BLaER1 (cell line): ENCODE data around the gene SHROOM4.

Experiments used
- H3K27ac ChIP-seq: shearing (Covaris generic); formaldehyde crosslinking; 2 replicates; pipeline ENCODE4 v1.8.1; 2022
- H3K27me3 ChIP-seq: shearing (Covaris generic); formaldehyde crosslinking; 2 replicates; pipeline ENCODE4 v1.8.1; 2022
- H3K36me3 ChIP-seq: shearing (Covaris generic); formaldehyde crosslinking; 2 replicates; pipeline ENCODE4 v1.8.1; 2022
- H3K4me1 ChIP-seq: shearing (Covaris generic); formaldehyde crosslinking; 2 replicates; pipeline ENCODE4 v1.8.1; 2022
- H3K4me2 ChIP-seq: shearing (Covaris generic); formaldehyde crosslinking; 2 replicates; pipeline ENCODE4 v1.8.1; 2022
- H3K4me3 ChIP-seq: shearing (Covaris generic); formaldehyde crosslinking; 2 replicates; pipeline ENCODE4 v1.8.1; 2022
- H3K9ac ChIP-seq: shearing (Covaris generic); formaldehyde crosslinking; 2 replicates; pipeline ENCODE4 v1.8.1; 2022
- H3K9me3 ChIP-seq: shearing (Covaris generic); formaldehyde crosslinking; 2 replicates; pipeline ENCODE4 v1.8.1; 2022
- H4K20me1 ChIP-seq: shearing (Covaris generic); formaldehyde crosslinking; 2 replicates; pipeline ENCODE4 v1.8.1; 2022
- Cebpa-rat ChIP-seq: shearing (Covaris generic); IDR thresholded peaks from 2 replicates; pipeline ENCODE4 v1.8.1; 2022

SHROOM4 gene

GRCh38 chrX:50765986-50766385, 48.0 kb downstream of the SHROOM4 start:
- Histone ChIP-seq H3K9me3 (0 out of 2 replicates have a peak, but pooled peaks cover 9% of the 10 kb centered on the region), H4K20me1 (no peaks in the 10 kb centered on the region; the same call in 1 of the 2 replicates), H3K9ac (no peak overlapping the region), H3K36me3 (no peaks in the 10 kb centered on the region), H3K27ac (no peak overlapping the region), H3K4me2 (no peak overlapping the region), H3K4me1 (no peaks in the 10 kb centered on the region), H3K4me3 (no peak overlapping the region), H3K27me3 (peaks cover 92% of the 10 kb centered on the region)
- no peak for TF ChIP-seq Cebpa-rat

DNA sequence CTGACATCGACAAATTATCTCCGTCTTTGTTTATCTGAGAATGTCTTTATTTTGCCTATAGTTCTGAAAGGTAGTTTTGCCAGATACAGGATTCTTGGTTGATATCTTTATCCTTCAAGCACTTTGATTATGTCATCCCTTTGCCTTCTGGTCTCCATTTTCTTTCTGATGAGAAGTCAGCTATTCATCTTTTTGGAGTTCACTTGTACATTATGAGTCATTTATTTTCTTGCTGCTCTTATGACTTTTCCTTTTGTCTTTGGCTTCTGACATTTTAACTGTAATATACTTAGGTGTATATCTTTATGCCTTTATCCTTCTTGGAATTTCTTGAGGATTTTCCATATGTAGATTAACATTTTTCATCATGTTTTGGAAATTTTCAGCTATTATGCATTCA, 51.4 kb downstream of the SHROOM4 start:
- Histone ChIP-seq H4K20me1 (no peaks in the 10 kb centered on the region; the same call in 1 of the 2 replicates), H3K4me3 (no peak overlapping the region), H3K27ac (no peak overlapping the region), H3K27me3 (peaks cover 81% of the 10 kb centered on the region), H3K4me2 (no peak overlapping the region), H3K9ac (no peak overlapping the region), H3K4me1 (no peaks in the 10 kb centered on the region), H3K9me3 (0 out of 2 replicates have a peak, but pooled peaks cover 9% of the 10 kb centered on the region), H3K36me3 (no peaks in the 10 kb centered on the region)
- TF ChIP-seq Cebpa-rat = no peak

DNA sequence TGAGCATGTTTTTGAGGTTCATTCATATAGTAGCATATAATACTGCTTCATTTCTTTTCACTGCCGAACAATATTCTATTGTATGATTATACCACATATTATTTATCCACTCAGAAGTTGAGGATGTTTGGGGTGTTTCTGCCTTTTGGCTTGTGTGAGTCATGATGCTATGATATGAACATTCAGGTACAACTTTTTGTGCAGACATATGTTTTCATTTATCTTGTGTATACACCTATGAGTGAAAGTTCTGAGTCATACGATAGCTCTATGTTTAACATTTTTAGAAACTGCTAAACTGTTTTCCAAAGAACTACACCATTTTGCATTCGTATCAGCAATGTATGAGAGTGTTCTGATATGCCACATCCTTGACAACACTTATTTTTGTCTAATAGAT, 57.7 kb downstream of the SHROOM4 start:
- Histone ChIP-seq H3K9me3 (no peaks in the 10 kb centered on the region), H4K20me1 (no peaks in the 10 kb centered on the region), H3K9ac (no peak overlapping the region), H3K4me1 (no peaks in the 10 kb centered on the region), H3K4me3 (no peak overlapping the region), H3K4me2 (no peak overlapping the region), H3K27ac (no peak overlapping the region), H3K27me3 (peaks cover 83% of the 10 kb centered on the region), H3K36me3 (no peaks in the 10 kb centered on the region)
- TF ChIP-seq Cebpa-rat = no peak

- Histone ChIP-seq H3K4me1 (no peaks in the 10 kb centered on the region), H4K20me1 (no peaks in the 10 kb centered on the region), H3K4me3 (no peak overlapping the region), H3K27ac (no peak overlapping the region), H3K36me3 (no peaks in the 10 kb centered on the region), H3K4me2 (no peak overlapping the region), H3K9me3 (no peaks in the 10 kb centered on the region), H3K9ac (no peak overlapping the region), H3K27me3 (peaks cover 94% of the 10 kb centered on the region)
- no peak for TF ChIP-seq Cebpa-rat
Measured at GRCh38 chrX:50751091-50751490, 62.9 kb downstream of the SHROOM4 start.

DNA sequence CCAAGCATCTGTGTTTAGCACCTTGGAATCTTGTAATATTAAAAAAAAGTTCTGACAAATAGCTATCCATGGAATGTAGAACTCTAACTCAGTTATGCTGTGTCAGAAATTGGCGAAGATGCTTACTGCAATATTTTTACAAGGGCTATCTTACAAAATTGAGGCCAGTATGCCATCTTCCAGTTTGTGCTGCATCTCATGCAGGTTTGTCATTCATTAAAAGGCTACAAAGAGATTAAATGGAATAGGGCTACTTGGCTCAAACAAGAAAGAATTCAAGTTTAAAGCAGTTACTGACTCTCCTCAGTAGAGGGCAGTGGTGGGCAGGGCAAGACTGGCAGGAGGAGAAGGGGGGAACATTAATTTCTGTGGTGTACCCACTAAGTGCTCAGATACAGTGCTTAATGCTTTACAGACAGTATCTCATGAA, 66.5 kb downstream of the SHROOM4 start:
- Histone ChIP-seq H3K4me3 (no peak overlapping the region), H3K4me1 (no peaks in the 10 kb centered on the region), H4K20me1 (no peaks in the 10 kb centered on the region), H3K36me3 (no peaks in the 10 kb centered on the region), H3K27ac (no peak overlapping the region), H3K27me3 (peaks cover 93% of the 10 kb centered on the region), H3K9ac (no peak overlapping the region), H3K4me2 (no peak overlapping the region), H3K9me3 (no peaks in the 10 kb centered on the region)
- TF ChIP-seq Cebpa-rat = no peak

DNA sequence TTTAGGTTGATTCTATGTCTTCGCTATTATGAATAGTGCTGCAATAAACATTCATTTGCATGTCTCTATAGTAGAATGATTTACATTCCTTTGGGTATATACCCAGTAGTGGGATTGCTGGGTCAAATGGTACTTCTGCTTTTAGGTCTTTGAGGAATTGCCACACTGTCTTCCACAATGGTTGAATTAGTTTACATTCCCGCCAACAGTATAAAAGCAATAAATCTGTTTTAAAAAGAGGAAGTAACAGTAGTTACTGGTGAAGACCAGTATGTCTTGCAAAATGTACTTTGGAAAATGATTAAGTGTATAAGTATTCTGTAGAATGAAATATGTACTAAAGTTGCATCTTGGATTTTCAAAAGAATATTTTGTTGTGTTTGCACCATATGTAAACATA, 77.3 kb downstream of the SHROOM4 start:
- Histone ChIP-seq H3K4me3 (no peak overlapping the region), H3K27me3 (peaks cover 46% of the 10 kb centered on the region), H3K4me2 (no peak overlapping the region), H3K27ac (no peak overlapping the region), H4K20me1 (no peaks in the 10 kb centered on the region), H3K4me1 (no peaks in the 10 kb centered on the region), H3K9me3 (no peaks in the 10 kb centered on the region), H3K9ac (no peak overlapping the region), H3K36me3 (no peaks in the 10 kb centered on the region)
- TF ChIP-seq Cebpa-rat = no peak

DNA sequence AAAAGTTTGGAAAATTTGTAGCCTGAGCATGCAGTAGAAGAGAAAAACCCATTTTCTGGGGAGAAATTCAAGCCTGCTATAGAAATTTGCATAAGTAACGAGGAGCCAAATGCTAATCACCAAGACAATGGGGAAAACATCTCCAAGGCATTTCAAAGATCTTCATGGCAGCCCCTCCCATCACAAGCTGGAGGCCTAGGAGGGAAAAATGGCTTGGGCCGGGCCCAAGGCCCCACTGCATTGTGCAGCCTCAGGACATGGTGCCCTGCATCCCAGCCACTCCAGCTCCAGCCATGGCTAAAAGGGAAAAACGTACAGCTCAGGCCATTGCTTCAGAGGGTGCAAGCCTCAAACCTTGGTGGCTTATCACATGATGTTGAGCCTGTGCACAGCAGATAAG, 87.7 kb downstream of the SHROOM4 start:
- H3K9me3 ChIP-seq = no peaks in the 10 kb centered on the region
- H4K20me1 ChIP-seq = no peaks in the 10 kb centered on the region
- H3K27ac ChIP-seq = no peak overlapping the region
- no peaks in the 10 kb centered on the region for H3K36me3 ChIP-seq
- no peak for TF ChIP-seq Cebpa-rat
- no peak overlapping the region for H3K9ac ChIP-seq
- H3K4me1 ChIP-seq = no peaks in the 10 kb centered on the region
- H3K4me2 ChIP-seq = no peak overlapping the region
- peaks cover 66% of the 10 kb centered on the region for H3K27me3 ChIP-seq
- H3K4me3 ChIP-seq = no peak overlapping the region

- H3K4me3 ChIP-seq = no peak overlapping the region
- peaks cover 72% of the 10 kb centered on the region for H3K27me3 ChIP-seq
- TF ChIP-seq Cebpa-rat = no peak
- no peaks in the 10 kb centered on the region for H4K20me1 ChIP-seq
- no peak overlapping the region for H3K9ac ChIP-seq
- no peak overlapping the region for H3K27ac ChIP-seq
- no peaks in the 10 kb centered on the region for H3K36me3 ChIP-seq
- H3K4me1 ChIP-seq = no peaks in the 10 kb centered on the region
- H3K9me3 ChIP-seq = no peaks in the 10 kb centered on the region
- H3K4me2 ChIP-seq = no peak overlapping the region
Measured at GRCh38 chrX:50725310-50725709, 88.7 kb downstream of the SHROOM4 start.

DNA sequence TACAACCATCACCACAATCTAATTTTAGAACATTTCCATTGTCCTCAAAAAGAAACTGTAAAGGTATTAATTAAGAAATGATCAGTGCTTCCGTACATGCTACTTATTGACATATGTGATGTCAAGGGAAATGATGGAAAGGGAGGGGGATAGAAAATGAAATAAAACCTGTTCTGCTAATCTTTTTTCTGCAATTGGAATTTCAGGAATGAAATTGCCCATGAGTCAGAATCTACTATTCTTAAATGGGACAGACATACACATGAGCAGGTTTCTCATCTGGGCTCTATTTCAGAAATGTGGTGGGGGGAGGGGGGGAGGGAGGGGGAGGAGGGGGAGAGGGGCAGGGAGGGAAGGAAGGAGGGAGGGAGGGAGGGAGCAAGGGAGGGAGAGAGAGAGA, 91.0 kb downstream of the SHROOM4 start:
- H3K27ac ChIP-seq = no peak overlapping the region
- H3K9ac ChIP-seq = no peak overlapping the region
- H3K4me2 ChIP-seq = no peak overlapping the region
- H3K36me3 ChIP-seq = no peaks in the 10 kb centered on the region
- TF ChIP-seq Cebpa-rat = no peak
- no peaks in the 10 kb centered on the region for H3K9me3 ChIP-seq
- no peaks in the 10 kb centered on the region for H4K20me1 ChIP-seq
- H3K4me3 ChIP-seq = no peak overlapping the region
- peaks cover 86% of the 10 kb centered on the region for H3K27me3 ChIP-seq
- no peaks in the 10 kb centered on the region for H3K4me1 ChIP-seq

GRCh38 chrX:50721764-50722521, 92.1 kb downstream of the SHROOM4 start:
- no peak overlapping the region for H3K4me3 ChIP-seq
- H3K9me3 ChIP-seq = no peaks in the 10 kb centered on the region
- no peaks in the 10 kb centered on the region for H3K4me1 ChIP-seq
- TF ChIP-seq Cebpa-rat = no peak
- H3K4me2 ChIP-seq = no peak overlapping the region
- no peak overlapping the region for H3K27ac ChIP-seq
- H3K9ac ChIP-seq = no peak overlapping the region
- no peaks in the 10 kb centered on the region for H4K20me1 ChIP-seq
- H3K27me3 ChIP-seq = peaks cover 90% of the 10 kb centered on the region
- no peaks in the 10 kb centered on the region for H3K36me3 ChIP-seq

DNA sequence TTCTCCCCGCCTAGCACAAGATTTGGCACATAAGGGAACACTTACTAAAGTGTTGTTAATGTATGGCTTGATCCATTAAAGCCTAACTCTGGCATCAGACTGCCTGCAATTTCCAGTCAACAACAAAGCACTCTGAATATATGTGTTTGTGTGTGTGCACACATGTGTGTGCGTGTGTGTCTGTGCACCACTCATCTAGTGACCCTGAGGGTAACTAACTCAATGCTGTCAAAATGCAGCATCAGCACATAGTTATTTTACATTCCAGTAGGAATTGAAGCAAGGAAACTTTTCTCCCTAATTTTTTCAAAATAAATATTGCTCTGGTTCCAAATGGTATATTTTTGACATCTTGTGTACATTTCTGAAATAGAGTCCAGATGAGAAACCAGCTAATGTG, 94.4 kb downstream of the SHROOM4 start:
- Histone ChIP-seq H3K9ac (no peak overlapping the region), H3K9me3 (no peaks in the 10 kb centered on the region), H3K4me2 (no peak overlapping the region), H4K20me1 (no peaks in the 10 kb centered on the region), H3K4me1 (no peaks in the 10 kb centered on the region), H3K27ac (no peak overlapping the region), H3K4me3 (no peak overlapping the region), H3K36me3 (no peaks in the 10 kb centered on the region), H3K27me3 (peaks cover 90% of the 10 kb centered on the region)
- TF ChIP-seq Cebpa-rat = no peak
